GM12878 (cell line): Measurements from ENCODE around the gene UBP1.
"Not testable (repeated sequence)": the region's sequence is repeated elsewhere in the genome, so short reads cannot be mapped to it uniquely, and the experiment has no call there.

Experiments
- BHLHE40 ChIP-seq, 2 experiments: fragments of 450-650 bp in 1 of 2; IDR thresholded peaks; 2 replicates each; pipeline ENCODE4 v1.6.1; 2011 to 2017; ENCODE audit warnings: low read depth in 2 of 2, borderline replicate concordance in 1 of 2, improper control_type of control experiment in 1 of 2, low read length in 1 of 2, mild to moderate bottlenecking in 1 of 2
- CREB1 ChIP-seq: IDR thresholded peaks from 2 replicates; pipeline ENCODE4 v1.6.1; 2012; ENCODE audit warnings: low read depth, mild to moderate bottlenecking, inconsistent platforms
- HCFC1 ChIP-seq: fragments of 150-350 bp; IDR thresholded peaks from 2 replicates; pipeline ENCODE4 v1.6.1; 2014; ENCODE audit warnings: low read length
- MTA2 ChIP-seq: fragments of 450-650 bp; IDR thresholded peaks from 2 replicates; pipeline ENCODE4 v1.6.1; 2016; ENCODE audit warnings: low read depth, mild to moderate bottlenecking, moderate library complexity
- NFYB ChIP-seq: IDR thresholded peaks from 2 replicates; pipeline ENCODE4 v1.6.1; 2011; ENCODE audit warnings: low read depth, mild to moderate bottlenecking, low read length, improper control_type of control experiment, moderate library complexity; ENCODE audit not compliant: insufficient read depth
- RAD21 ChIP-seq: IDR thresholded peaks from 2 replicates; pipeline ENCODE4 v1.6.1; 2011; ENCODE audit warnings: mild to moderate bottlenecking, low read depth, low read length, moderate library complexity; ENCODE audit not compliant: insufficient read depth
- RCOR1 ChIP-seq: conservative IDR thresholded peaks from 2 replicates; pipeline ENCODE4 v1.6.1; 2012; ENCODE audit warnings: low read depth, low read length, improper control_type of control experiment
- TF ChIP-seq, protein P1 (sequence below): IDR thresholded peaks from 2 replicates; pipeline ENCODE4 v1.6.1; 2012; ENCODE audit warnings: low read length, inconsistent platforms

DNA sequence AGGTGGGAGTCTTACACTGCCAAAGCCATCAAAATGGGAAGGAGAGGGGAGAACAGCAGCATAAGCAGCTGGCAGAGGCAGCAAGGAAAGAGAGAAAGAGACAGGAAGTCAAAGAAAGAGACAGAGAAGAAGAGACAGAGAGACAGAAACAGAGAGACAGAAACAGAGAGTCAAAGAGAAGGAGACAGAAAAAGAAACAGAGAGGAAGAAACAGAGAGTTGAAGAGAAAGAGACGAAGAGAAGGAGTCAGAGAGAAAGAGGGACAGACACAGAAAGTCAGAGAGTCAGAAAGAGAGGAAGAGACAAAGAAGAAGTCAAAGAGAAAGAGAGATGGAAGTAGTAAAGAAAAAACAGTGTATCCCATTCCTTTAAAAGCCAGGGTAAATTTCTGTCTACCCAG is 11.8 kb upstream of the UBP1 start:
- TF ChIP-seq CREB1; MTA2; BHLHE40 (IDR thresholded peaks at IDR 0.05; ENCODE audit: borderline replicate concordance in 1 of 2, low read depth in 2 of 2, low read length in 1 of 2); RAD21; RCOR1; HCFC1; NFYB: not testable (repeated sequence)
- TF ChIP-seq, protein P1, sequence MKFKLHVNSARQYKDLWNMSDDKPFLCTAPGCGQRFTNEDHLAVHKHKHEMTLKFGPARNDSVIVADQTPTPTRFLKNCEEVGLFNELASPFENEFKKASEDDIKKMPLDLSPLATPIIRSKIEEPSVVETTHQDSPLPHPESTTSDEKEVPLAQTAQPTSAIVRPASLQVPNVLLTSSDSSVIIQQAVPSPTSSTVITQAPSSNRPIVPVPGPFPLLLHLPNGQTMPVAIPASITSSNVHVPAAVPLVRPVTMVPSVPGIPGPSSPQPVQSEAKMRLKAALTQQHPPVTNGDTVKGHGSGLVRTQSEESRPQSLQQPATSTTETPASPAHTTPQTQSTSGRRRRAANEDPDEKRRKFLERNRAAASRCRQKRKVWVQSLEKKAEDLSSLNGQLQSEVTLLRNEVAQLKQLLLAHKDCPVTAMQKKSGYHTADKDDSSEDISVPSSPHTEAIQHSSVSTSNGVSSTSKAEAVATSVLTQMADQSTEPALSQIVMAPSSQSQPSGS: not testable (repeated sequence)
